ENCODE results near the gene CLSTN2. TPM values are rescaled to one million over a fixed set of nuclear protein-coding genes. Genes with fewer than 3 reads are reported as not detected.
A peak's percentile ranks its signal among the peaks of the same experiment; 100 is the strongest.

The CLSTN2 gene
- total RNA-seq, 1 experiment from 2014 or later = 0.68 TPM

- peaks cover 5% of the 10 kb centered on the region for H3K27me3 Mint-ChIP-seq (ENCODE audit: low read depth)
Measured at GRCh38 chr3:139953131-139953910, 18.3 kb downstream of the CLSTN2 start.

More at GRCh38 chr3:139953131-139953910, 18.3 kb downstream of the CLSTN2 start:
- Histone ChIP-seq H2BK12ac (ENCODE audit: insufficient read length, low read depth, low read length) (no peak overlapping the region), H2BK120ac (ENCODE audit: low read depth, low read length, poor library complexity, severe bottlenecking) (no peak overlapping the region), H2AK5ac (ENCODE audit: insufficient read length, low read length) (no peak overlapping the region), H3K9ac (ENCODE audit: extremely low read depth, insufficient read length, low read length) (no peak overlapping the region), H2BK15ac (ENCODE audit: low read depth, low read length) (no peak overlapping the region), H2AFZ (ENCODE audit: low read length) (no peak overlapping the region), H4K20me1 (ENCODE audit: control insufficient read depth, insufficient read depth, insufficient read length) (no peaks in the 10 kb centered on the region), H3K27ac (ENCODE audit: insufficient read length, low read depth, low read length) (no peak overlapping the region), H2BK5ac (ENCODE audit: insufficient read length, low read length) (no peak overlapping the region), H3K4ac (ENCODE audit: low read depth, low read length) (no peak overlapping the region), H3K14ac (ENCODE audit: insufficient read depth, low read length) (no peak overlapping the region), H3K23ac (ENCODE audit: insufficient read length, low read depth, low read length) (no peak overlapping the region), H3K27me3 (ENCODE audit: insufficient read depth, low read length) (no peaks in the 10 kb centered on the region), H3T11ph (ENCODE audit: low read length) (no peak overlapping the region), H3K56ac (ENCODE audit: insufficient read length, low read depth, low read length) (no peak overlapping the region), H3K79me1 (ENCODE audit: insufficient read depth, low read depth, low read length, poor library complexity, severe bottlenecking) (no peaks in the 10 kb centered on the region), H4K8ac (replicated peaks; ENCODE audit: insufficient read length, low read depth, low read length) (no peak overlapping the region), H3K4me2 (ENCODE audit: insufficient read depth, insufficient read length, low read length) (no peak overlapping the region), H4K5ac (ENCODE audit: insufficient read length, low read depth, low read length) (no peak overlapping the region), H3K18ac (ENCODE audit: insufficient read length, low read depth, low read length) (no peak overlapping the region), H3K79me2 (ENCODE audit: insufficient read depth, low read length) (no peaks in the 10 kb centered on the region), H3K9me3 (ENCODE audit: control insufficient read depth, low read depth, low read length) (no peaks in the 10 kb centered on the region), H4K91ac (ENCODE audit: insufficient read length, low read depth, low read length) (no peak overlapping the region), H2BK20ac (ENCODE audit: low read depth, low read length, poor library complexity, severe bottlenecking) (no peak overlapping the region), H3K4me1 (ENCODE audit: insufficient read depth, low read length) (no peaks in the 10 kb centered on the region), H3K23me2 (ENCODE audit: insufficient read length, low read depth, low read length, poor library complexity, severe bottlenecking) (no peaks in the 10 kb centered on the region)
- H3K9me3 Mint-ChIP-seq = no peaks in the 10 kb centered on the region
- H3K36me3 Mint-ChIP-seq (ENCODE audit: insufficient read depth in 1 of 3, low read depth in 3 of 3) = no peaks in the 10 kb centered on the region
- no peak for TF ChIP-seq CTCF (conservative IDR thresholded peaks at IDR 0.05)
- peaks cover 14 to 20% of the 10 kb centered on the region in 2 experiments for H3K4me1 Mint-ChIP-seq
- H3K4me3 Mint-ChIP-seq = no peak overlapping the region
- no CpG with 5 or more reads among the region's 2 CpGs for whole genome bisulfite sequencing (ENCODE audit: extremely low coverage, insufficient read length, low lambda C conversion rate)
- peak overlapping the region in 1 of 3 experiments; percentile 14; a peak in 1 of 7 replicates for H3K27ac Mint-ChIP-seq
- DNase-seq = no peak

All from H9 (cell line).